Epithelial cell of esophagus (primary cell): ENCODE data around the gene PROC.

Experiments used
- DNase-seq: peaks from one replicate; pipeline ENCODE4 v3.0.0; 2010; ENCODE audit warnings: low read depth
- H3K4me3 ChIP-seq: 2 replicates; pipeline ENCODE4 v1.5.1; 2011; ENCODE audit warnings: mild to moderate bottlenecking, low read length, control low read depth
- TF ChIP-seq, protein P1 (sequence below): IDR thresholded peaks from 2 replicates; pipeline ENCODE4 v1.5.1; 2011; ENCODE audit warnings: low read depth, mild to moderate bottlenecking, low read length, control low read depth, inconsistent platforms; ENCODE audit not compliant: insufficient read depth; ENCODE audit errors: missing control alignments

The PROC gene

DNA sequence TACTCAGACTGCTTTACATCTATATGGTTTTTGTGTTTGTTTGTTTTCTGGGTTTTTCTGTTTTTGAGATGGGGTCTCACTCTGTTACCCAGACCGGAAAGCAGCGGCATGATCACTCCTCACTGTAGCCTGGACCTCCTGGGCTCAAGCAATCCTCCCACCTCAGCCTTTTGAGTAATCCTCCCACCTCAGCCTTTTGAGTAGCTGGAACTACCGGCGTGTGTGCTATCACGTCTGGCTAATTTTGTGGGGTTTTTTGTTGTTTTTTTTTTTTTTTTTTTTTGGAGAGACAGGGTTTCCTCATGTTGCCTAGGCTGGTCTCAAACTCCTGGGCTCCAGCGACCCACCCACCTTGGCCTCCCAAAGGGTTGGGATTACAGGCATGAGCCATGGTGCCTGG, 39.5 kb upstream of the PROC start:
- no peak for DNase-seq
- H3K4me3 ChIP-seq: no peak overlapping the region
- TF ChIP-seq, protein P1, sequence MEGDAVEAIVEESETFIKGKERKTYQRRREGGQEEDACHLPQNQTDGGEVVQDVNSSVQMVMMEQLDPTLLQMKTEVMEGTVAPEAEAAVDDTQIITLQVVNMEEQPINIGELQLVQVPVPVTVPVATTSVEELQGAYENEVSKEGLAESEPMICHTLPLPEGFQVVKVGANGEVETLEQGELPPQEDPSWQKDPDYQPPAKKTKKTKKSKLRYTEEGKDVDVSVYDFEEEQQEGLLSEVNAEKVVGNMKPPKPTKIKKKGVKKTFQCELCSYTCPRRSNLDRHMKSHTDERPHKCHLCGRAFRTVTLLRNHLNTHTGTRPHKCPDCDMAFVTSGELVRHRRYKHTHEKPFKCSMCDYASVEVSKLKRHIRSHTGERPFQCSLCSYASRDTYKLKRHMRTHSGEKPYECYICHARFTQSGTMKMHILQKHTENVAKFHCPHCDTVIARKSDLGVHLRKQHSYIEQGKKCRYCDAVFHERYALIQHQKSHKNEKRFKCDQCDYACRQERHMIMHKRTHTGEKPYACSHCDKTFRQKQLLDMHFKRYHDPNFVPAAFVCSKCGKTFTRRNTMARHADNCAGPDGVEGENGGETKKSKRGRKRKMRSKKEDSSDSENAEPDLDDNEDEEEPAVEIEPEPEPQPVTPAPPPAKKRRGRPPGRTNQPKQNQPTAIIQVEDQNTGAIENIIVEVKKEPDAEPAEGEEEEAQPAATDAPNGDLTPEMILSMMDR: no peak

DNA sequence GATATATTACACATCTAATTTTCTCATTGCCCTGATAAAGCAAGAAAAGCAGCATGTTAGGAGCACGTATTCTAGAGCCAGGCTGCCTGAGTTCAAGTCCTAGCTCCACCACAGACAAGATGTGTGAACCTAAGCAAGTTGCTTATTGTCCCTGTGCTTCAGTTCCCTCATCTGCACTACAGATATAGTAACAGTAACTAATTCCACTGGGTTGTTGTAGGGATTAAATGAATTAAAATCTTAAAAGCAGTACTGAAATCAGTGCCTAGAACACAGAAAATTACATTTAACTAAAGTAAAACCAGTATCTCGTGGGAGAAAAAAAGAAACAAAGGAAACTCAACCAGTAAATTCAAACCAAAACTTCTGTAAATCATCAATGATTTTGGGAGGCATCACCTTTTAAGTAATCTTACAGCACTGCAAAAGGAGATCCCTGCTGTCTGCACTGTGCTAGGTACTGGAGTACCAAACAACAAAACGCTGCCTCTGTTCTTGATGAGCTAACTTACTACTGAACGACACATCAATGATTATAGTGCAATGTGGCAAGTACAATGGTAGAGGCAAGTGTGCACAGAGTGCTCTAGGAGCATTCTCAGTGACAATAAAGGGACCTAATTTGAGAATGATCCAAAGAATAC, 38.4 kb upstream of the PROC start:
- no peak for DNase-seq
- TF ChIP-seq, protein P1: no peak
- H3K4me3 ChIP-seq: no peak overlapping the region

DNA sequence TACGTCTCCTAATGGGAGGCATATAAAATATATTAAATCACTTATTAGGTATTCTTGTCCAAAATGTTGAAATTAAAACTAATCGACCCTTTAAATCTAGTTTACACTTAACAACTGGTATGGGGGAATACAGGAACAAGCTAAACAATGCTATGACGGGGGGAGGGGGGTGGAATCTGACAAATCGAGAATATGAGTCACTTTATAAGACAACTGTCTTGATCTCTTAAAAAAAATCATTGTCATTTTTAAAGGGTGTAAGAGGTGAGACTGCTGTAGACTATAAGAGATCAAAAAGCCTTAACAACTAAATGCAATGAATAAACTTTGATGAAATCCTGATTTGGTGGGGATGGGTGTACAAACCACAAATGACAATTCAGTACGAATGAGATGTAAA, 36.5 kb upstream of the PROC start:
- no peak overlapping the region for H3K4me3 ChIP-seq
- TF ChIP-seq, protein P1: no peak
- DNase-seq: no peak

DNA sequence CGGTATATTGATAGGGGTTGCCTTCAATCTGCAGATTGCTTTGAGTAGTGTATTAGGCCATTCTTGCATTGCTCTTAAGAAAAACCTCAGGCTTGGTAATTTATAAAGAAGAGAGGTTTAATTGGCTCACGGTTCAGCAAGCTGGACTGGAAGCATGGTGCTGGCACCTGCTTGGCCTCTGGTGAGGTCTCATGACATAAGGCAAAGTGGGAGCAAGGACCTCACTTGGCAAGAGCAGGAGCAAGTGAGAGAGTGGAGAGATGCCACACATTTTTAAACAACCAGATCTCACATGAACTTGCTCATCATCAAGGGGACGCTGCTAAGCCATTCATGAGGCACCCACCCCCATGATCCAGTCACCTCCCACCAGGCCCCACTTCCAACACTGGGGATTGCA, 35.4 kb upstream of the PROC start:
- no peak for DNase-seq
- TF ChIP-seq, protein P1: no peak

DNA sequence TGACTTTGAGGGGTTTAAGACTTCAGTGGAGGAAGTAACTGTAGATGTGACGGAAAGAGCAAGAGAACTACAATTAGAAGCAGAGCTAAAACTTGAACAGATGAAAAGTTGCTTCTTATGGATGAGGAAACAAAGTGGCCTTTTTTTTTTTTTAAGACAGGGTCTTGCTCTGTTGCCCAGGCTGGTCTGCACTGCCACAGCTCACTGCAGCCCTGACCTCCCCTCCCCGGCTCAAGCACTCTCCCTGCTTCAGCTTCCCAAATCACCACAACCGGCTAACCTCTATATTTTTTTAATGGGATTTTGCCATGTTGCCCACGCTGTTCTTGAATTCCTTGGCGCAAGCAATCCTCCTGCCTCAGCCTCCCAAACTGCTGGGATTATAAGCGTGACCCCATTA, 33.7 kb upstream of the PROC start:
- H3K4me3 ChIP-seq: no peak overlapping the region
- TF ChIP-seq, protein P1: no peak
- no peak for DNase-seq

More for the DNA sequence above, 35.4 kb upstream of the PROC start:
- no peak overlapping the region for H3K4me3 ChIP-seq

DNA sequence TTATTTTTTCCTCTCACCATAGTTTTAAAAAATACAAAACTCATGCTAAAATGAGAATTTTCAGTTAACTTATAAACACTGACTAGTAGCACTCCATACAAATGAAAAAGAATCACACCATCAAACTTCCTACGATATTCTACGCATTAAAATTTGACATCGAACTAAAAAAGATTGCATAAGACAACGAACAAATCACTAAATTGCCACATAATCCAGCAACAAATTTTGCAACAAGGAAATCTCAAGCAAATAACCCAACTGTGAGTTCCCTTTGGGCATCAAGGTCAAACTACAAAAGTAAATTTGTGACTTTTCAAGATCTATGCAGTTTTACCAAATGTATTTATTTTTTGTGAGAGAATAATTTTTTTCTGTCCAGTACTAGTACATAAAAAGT, 32.0 kb upstream of the PROC start:
- peak; percentile 38 for DNase-seq
- peak overlapping the region; percentile 76 for H3K4me3 ChIP-seq
- TF ChIP-seq, protein P1: no peak

DNA sequence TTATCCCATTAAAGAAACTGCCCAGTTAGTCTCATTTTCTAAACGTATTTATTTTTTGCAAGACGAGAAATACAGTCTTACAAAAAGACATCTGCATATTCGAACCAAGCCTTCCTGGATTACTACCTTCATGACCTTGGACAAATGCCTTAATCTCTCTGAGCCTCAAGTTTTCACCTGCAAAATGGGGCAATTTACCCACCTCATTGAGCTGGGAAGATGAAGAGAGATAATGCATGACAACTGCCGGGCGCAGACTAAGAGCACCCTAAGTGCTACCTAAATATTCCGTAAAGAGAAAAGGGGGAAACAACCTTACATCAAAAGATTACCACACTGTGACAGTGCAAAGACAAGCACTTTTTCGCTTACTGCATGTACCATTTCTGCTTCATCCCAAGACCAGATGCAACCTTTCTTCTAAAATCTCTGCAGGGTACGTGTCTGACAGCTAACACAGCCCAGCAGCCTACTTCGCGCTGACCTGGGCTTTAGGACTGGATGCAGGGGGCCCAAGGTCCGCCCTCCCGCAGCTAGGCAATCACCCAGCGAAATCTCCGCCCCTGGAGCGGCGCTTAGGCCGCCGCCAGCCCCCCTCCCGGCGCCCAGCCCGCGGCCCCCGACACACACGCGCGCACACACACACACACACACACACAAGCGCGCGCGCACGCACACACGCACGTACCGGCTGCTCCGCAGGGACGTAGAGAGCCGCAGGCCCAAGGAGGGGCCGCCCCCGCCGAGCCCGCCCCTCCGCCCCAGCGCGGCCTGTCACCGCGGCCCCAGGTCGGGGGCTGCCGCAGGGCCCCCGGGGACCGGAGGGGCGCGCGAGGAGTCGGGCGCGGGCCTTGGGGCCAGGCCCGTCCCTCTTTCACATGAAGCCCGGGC, 31.2 kb upstream of the PROC start:
- DNase-seq: peak; percentile 86
- TF ChIP-seq, protein P1: no peak
- H3K4me3 ChIP-seq: peak overlapping the region; percentile 76
